Neural progenitor cell (in vitro differentiated cells): Measurements from ENCODE around the gene TBC1D30. TPM values are rescaled to one million over a fixed set of nuclear protein-coding genes. Genes with fewer than 3 reads are reported as not detected.

ENCODE experiments used
- DNase-seq: peaks from one replicate; pipeline ENCODE4 v3.0.0-alpha.2; 2016; ENCODE audit warnings: low spot score
- H2AFZ ChIP-seq: fragments of 200-600 bp; sonication (generic); replicated peaks from 2 replicates; pipeline ENCODE4 v1.6.1; 2016; ENCODE audit warnings: antibody characterized with exemption
- H3F3A ChIP-seq: fragments of 200-600 bp; sonication (generic); 2 replicates; pipeline ENCODE4 v1.6.1; 2016; ENCODE audit warnings: antibody characterized with exemption, low read depth
- H3K27ac ChIP-seq: fragments of 200-600 bp; sonication (generic); 2 replicates; pipeline ENCODE4 v1.5.1; 2016; ENCODE audit warnings: mild to moderate bottlenecking
- H3K27me3 ChIP-seq: fragments of 200-600 bp; sonication (generic); 2 replicates; pipeline ENCODE4 v1.6.1; 2016; ENCODE audit warnings: mild to moderate bottlenecking, moderate library complexity
- H3K36me3 ChIP-seq: fragments of 200-600 bp; sonication (generic); 2 replicates; pipeline ENCODE4 v1.5.1; 2016
- H3K4me1 ChIP-seq: fragments of 200-600 bp; sonication (generic); 2 replicates; pipeline ENCODE4 v1.6.1; 2016; ENCODE audit warnings: mixed run types
- H3K4me2 ChIP-seq: fragments of 200-600 bp; sonication (generic); 2 replicates; pipeline ENCODE4 v1.6.1; 2016
- H3K4me3 ChIP-seq: fragments of 200-600 bp; sonication (generic); 2 replicates; pipeline ENCODE4 v1.5.1; 2016
- H3K79me2 ChIP-seq: fragments of 200-600 bp; sonication (generic); 2 replicates; pipeline ENCODE4 v1.6.1; 2016; ENCODE audit warnings: low read depth
- H3K9ac ChIP-seq: fragments of 200-600 bp; sonication (generic); 2 replicates; pipeline ENCODE4 v1.6.1; 2016
- H3K9me3 ChIP-seq: fragments of 200-600 bp; sonication (generic); 2 replicates; pipeline ENCODE4 v1.5.1; 2016; ENCODE audit warnings: low read depth
- H4K20me1 ChIP-seq: fragments of 200-600 bp; sonication (generic); 2 replicates; pipeline ENCODE4 v1.6.1; 2016; ENCODE audit warnings: low read depth
- H3K27ac Mint-ChIP-seq: 3 replicates; pipeline ENCODE4 v1.8.0; 2021; ENCODE audit warnings: mixed read lengths
- H3K27me3 Mint-ChIP-seq: 2 replicates; pipeline ENCODE4 v1.8.0; 2022; ENCODE audit warnings: low read depth, mild to moderate bottlenecking, inconsistent platforms, moderate library complexity, mixed read lengths; ENCODE audit not compliant: insufficient read depth
- H3K36me3 Mint-ChIP-seq: 3 replicates; pipeline ENCODE4 v1.8.0; 2021; ENCODE audit warnings: mixed read lengths
- H3K4me1 Mint-ChIP-seq: 3 replicates; pipeline ENCODE4 v1.8.0; 2021; ENCODE audit warnings: mixed read lengths
- H3K4me3 Mint-ChIP-seq: 3 replicates; pipeline ENCODE4 v1.8.0; 2021; ENCODE audit warnings: mild to moderate bottlenecking, moderate library complexity, mixed read lengths
- H3K9me3 Mint-ChIP-seq: 3 replicates; pipeline ENCODE4 v1.8.0; 2020; ENCODE audit warnings: mixed read lengths
- EZH2 ChIP-seq: fragments of 200-600 bp; sonication (generic); IDR thresholded peaks from 2 replicates; pipeline ENCODE4 v1.6.1; 2017; ENCODE audit warnings: antibody characterized with exemption, mild to moderate bottlenecking, moderate library complexity
- EZH2phosphoT487 ChIP-seq: fragments of 200-600 bp; sonication (generic); IDR thresholded peaks from 2 replicates; pipeline ENCODE4 v1.6.1; 2017; ENCODE audit warnings: antibody characterized with exemption
- total RNA-seq: library from RNA; depleted of rRNA; stranded (reverse); fragments of >200 nt; gene quantifications from 2 replicates; pipeline ENCODE4 v1.2.3, GENCODE V29; 2015; ENCODE audit warnings: low replicate concordance
- TF ChIP-seq, protein P1 (sequence below): fragments of 200-600 bp; sonication (generic); IDR thresholded peaks from 2 replicates; pipeline ENCODE4 v1.5.1; 2017; ENCODE audit warnings: antibody characterized with exemption, mild to moderate bottlenecking

TBC1D30 gene
- total RNA-seq, 1 donor from 2014 or later, result 9.7 TPM

DNA sequence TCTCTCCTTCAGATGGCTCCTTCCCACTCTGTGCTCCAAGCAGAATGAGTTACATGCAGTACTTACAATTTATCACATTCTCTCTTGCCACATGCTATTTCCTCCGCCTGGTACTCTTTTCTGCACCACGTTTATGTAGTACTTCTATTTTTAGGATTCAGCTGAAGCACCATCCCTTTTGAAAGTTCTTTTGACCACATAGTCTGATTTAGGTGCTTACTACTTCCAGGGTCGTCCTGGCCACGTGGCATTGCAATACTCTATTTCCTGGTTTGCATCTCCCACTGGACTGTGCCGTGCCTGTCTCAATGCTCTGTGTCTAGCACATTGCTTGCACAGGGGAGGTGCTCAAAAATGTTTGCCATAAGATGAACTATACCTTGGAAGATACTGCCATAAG is 16.3 kb upstream of the TBC1D30 start:
- Histone ChIP-seq H3K4me2 (no peak overlapping the region), H3K9me3 (no peaks in the 10 kb centered on the region), H3K4me3 (no peak overlapping the region), H3K79me2 (no peaks in the 10 kb centered on the region), H3K27ac (no peak overlapping the region), H3K36me3 (no peaks in the 10 kb centered on the region), H4K20me1 (no peaks in the 10 kb centered on the region), H3K27me3 (no peaks in the 10 kb centered on the region), H3F3A (no peaks in the 10 kb centered on the region), H2AFZ (no peak overlapping the region), H3K4me1 (no peaks in the 10 kb centered on the region), H3K9ac (no peak overlapping the region)
- Mint-ChIP-seq H3K4me3 (no peak overlapping the region), H3K27me3 (no peaks in the 10 kb centered on the region), H3K9me3 (no peaks in the 10 kb centered on the region), H3K36me3 (no peaks in the 10 kb centered on the region), H3K4me1 (no peaks in the 10 kb centered on the region), H3K27ac (no peak overlapping the region)
- TF ChIP-seq, protein P1, sequence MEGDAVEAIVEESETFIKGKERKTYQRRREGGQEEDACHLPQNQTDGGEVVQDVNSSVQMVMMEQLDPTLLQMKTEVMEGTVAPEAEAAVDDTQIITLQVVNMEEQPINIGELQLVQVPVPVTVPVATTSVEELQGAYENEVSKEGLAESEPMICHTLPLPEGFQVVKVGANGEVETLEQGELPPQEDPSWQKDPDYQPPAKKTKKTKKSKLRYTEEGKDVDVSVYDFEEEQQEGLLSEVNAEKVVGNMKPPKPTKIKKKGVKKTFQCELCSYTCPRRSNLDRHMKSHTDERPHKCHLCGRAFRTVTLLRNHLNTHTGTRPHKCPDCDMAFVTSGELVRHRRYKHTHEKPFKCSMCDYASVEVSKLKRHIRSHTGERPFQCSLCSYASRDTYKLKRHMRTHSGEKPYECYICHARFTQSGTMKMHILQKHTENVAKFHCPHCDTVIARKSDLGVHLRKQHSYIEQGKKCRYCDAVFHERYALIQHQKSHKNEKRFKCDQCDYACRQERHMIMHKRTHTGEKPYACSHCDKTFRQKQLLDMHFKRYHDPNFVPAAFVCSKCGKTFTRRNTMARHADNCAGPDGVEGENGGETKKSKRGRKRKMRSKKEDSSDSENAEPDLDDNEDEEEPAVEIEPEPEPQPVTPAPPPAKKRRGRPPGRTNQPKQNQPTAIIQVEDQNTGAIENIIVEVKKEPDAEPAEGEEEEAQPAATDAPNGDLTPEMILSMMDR, result no peak
- TF ChIP-seq EZH2phosphoT487 (no peak), EZH2 (no peak)
- no peak for DNase-seq

DNA sequence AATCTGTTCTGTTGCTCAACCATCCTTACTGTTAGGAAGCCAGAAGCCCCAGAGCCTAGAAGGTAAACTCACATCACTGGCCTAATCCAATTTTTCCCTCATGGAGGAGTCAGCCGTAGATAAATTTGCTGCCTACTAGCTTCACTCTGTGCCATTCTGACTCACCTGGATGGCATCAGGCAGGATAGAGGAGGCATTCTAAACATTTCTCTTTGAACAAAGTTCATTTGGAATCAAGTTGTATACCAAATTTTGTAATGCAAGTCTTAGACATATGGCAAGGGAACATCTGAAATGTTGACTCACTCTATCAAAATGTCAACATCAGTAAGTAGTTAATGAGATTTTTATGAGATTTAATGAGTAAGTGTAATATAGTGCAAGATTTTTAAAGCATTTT is 13.6 kb upstream of the TBC1D30 start:
- Mint-ChIP-seq H3K9me3 (no peaks in the 10 kb centered on the region), H3K4me3 (no peak overlapping the region), H3K27ac (no peak overlapping the region), H3K36me3 (no peaks in the 10 kb centered on the region), H3K27me3 (no peaks in the 10 kb centered on the region), H3K4me1 (no peaks in the 10 kb centered on the region)
- no peaks in the 10 kb centered on the region for H3K4me1 ChIP-seq
- H3K27ac ChIP-seq, result no peak overlapping the region
- H3F3A ChIP-seq, result no peaks in the 10 kb centered on the region
- no peak overlapping the region for H2AFZ ChIP-seq
- no peaks in the 10 kb centered on the region for H3K9me3 ChIP-seq
- no peak overlapping the region for H3K4me2 ChIP-seq
- no peak overlapping the region for H3K4me3 ChIP-seq
- H3K9ac ChIP-seq, result no peak overlapping the region
- no peaks in the 10 kb centered on the region for H3K36me3 ChIP-seq
- H3K79me2 ChIP-seq, result no peaks in the 10 kb centered on the region
- TF ChIP-seq EZH2 (no peak), EZH2phosphoT487 (no peak)
- TF ChIP-seq, protein P1, result no peak
- no peaks in the 10 kb centered on the region for H4K20me1 ChIP-seq
- H3K27me3 ChIP-seq, result no peaks in the 10 kb centered on the region
- no peak for DNase-seq

DNA sequence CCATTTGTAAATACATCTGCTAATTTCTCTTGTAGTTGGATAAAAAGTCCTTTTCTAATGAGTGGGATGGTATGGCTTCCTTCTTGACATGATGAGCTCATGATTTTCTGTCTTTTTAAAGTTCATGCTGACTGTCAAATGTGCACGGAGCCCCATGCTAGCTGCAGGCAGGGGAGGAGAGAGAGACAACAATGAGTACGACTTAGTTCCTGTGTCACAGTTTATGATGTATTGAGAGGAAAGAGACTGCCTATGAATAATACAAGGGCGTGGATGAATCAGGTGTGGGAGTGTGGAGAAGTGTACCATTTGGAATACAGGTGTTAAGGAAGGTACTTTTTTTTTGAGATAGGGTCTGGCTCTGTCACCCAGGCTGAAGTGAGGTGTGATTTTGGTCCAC is 10.7 kb upstream of the TBC1D30 start:
- no peak overlapping the region for H2AFZ ChIP-seq
- DNase-seq, result no peak
- no peaks in the 10 kb centered on the region for H3K36me3 ChIP-seq
- H3K4me2 ChIP-seq, result no peak overlapping the region
- Mint-ChIP-seq H3K27ac (no peak overlapping the region), H3K4me3 (no peak overlapping the region), H3K36me3 (no peaks in the 10 kb centered on the region), H3K9me3 (no peaks in the 10 kb centered on the region), H3K27me3 (no peaks in the 10 kb centered on the region), H3K4me1 (no peaks in the 10 kb centered on the region)
- H3K9ac ChIP-seq, result no peak overlapping the region
- H3K27ac ChIP-seq, result no peak overlapping the region
- H3K27me3 ChIP-seq, result no peaks in the 10 kb centered on the region
- no peak overlapping the region for H3K4me3 ChIP-seq
- no peaks in the 10 kb centered on the region for H3K9me3 ChIP-seq
- no peaks in the 10 kb centered on the region for H3K4me1 ChIP-seq
- TF ChIP-seq EZH2 (no peak), EZH2phosphoT487 (no peak)
- TF ChIP-seq, protein P1, result no peak
- H3F3A ChIP-seq, result no peaks in the 10 kb centered on the region
- no peaks in the 10 kb centered on the region for H4K20me1 ChIP-seq
- no peaks in the 10 kb centered on the region for H3K79me2 ChIP-seq

DNA sequence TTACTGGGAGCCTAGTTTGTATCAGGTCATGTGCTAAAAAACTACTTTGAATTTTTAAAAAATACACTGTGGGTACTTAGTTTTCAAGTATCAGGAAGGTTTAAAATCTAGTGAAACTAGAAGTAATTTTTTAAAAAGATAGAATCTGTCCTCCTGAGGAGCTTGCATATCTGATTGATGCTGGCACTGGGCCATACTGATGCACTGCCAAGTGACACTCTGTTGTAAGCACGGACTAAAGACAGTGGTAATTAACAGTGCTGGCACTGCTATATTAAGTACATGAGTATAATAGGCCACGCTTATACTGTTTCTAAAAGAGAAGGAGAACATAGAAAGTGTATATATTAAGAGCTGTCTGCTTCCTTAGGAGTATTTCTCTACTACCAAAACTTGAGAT is 10.0 kb upstream of the TBC1D30 start:
- no peak for TF ChIP-seq EZH2phosphoT487
- TF ChIP-seq, protein P1, result no peak
- no peak for TF ChIP-seq EZH2
- no peaks in the 10 kb centered on the region for H4K20me1 ChIP-seq
- H3K4me1 ChIP-seq, result no peaks in the 10 kb centered on the region
- no peak for DNase-seq
- H3K36me3 ChIP-seq, result no peaks in the 10 kb centered on the region
- Mint-ChIP-seq H3K9me3 (no peaks in the 10 kb centered on the region), H3K27me3 (no peaks in the 10 kb centered on the region), H3K4me1 (no peaks in the 10 kb centered on the region), H3K36me3 (no peaks in the 10 kb centered on the region), H3K4me3 (no peak overlapping the region), H3K27ac (no peak overlapping the region)
- H3K9ac ChIP-seq, result no peak overlapping the region
- H3K9me3 ChIP-seq, result no peaks in the 10 kb centered on the region
- H3K27me3 ChIP-seq, result no peaks in the 10 kb centered on the region
- no peak overlapping the region for H3K4me2 ChIP-seq
- H3K27ac ChIP-seq, result no peak overlapping the region
- H3K4me3 ChIP-seq, result no peak overlapping the region
- no peaks in the 10 kb centered on the region for H3K79me2 ChIP-seq
- H3F3A ChIP-seq, result no peaks in the 10 kb centered on the region
- H2AFZ ChIP-seq, result no peak overlapping the region
